Astrocyte (in vitro differentiated cells and primary cell): Measurements from ENCODE around the gene CLTCL1.

Experiments
- EZH2 ChIP-seq: IDR thresholded peaks from 2 replicates; pipeline ENCODE4 v1.6.1; 2012; ENCODE audit warnings: mild to moderate bottlenecking, low read length, inconsistent platforms; ENCODE audit not compliant: insufficient read depth
- TF ChIP-seq, protein P1 (sequence below): IDR thresholded peaks from 2 replicates; pipeline ENCODE4 v1.5.1; 2011; ENCODE audit warnings: low read depth, mild to moderate bottlenecking, inconsistent platforms, low read length, moderate library complexity; ENCODE audit not compliant: insufficient read depth

GRCh38 chr22:19331474-19331873 is 40.0 kb upstream of the CLTCL1 start:
- no peak for TF ChIP-seq EZH2
- TF ChIP-seq, protein P1, sequence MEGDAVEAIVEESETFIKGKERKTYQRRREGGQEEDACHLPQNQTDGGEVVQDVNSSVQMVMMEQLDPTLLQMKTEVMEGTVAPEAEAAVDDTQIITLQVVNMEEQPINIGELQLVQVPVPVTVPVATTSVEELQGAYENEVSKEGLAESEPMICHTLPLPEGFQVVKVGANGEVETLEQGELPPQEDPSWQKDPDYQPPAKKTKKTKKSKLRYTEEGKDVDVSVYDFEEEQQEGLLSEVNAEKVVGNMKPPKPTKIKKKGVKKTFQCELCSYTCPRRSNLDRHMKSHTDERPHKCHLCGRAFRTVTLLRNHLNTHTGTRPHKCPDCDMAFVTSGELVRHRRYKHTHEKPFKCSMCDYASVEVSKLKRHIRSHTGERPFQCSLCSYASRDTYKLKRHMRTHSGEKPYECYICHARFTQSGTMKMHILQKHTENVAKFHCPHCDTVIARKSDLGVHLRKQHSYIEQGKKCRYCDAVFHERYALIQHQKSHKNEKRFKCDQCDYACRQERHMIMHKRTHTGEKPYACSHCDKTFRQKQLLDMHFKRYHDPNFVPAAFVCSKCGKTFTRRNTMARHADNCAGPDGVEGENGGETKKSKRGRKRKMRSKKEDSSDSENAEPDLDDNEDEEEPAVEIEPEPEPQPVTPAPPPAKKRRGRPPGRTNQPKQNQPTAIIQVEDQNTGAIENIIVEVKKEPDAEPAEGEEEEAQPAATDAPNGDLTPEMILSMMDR = no peak
